IMR-90 (cell line): Measurements from ENCODE around the gene GABPA.
A peak's percentile ranks its signal among the peaks of the same experiment; 100 is the strongest.

Source experiments
- CEBPB ChIP-seq: IDR thresholded peaks from 2 replicates; pipeline ENCODE4 v1.6.1; 2012; ENCODE audit warnings: low read depth, low read length, improper control_type of control experiment
- POLR2A ChIP-seq: IDR thresholded peaks from 2 replicates; pipeline ENCODE4 v1.6.1; 2012; ENCODE audit warnings: mild to moderate bottlenecking, low read depth, low read length
- RCOR1 ChIP-seq: IDR thresholded peaks from 2 replicates; pipeline ENCODE4 v1.6.1; 2012; ENCODE audit warnings: mild to moderate bottlenecking, low read length, improper control_type of control experiment; ENCODE audit not compliant: insufficient replicate concordance
- TF ChIP-seq, protein P1 (sequence below): conservative IDR thresholded peaks from 2 replicates; pipeline ENCODE4 v1.5.1; 2012; ENCODE audit warnings: mild to moderate bottlenecking, low read depth, low read length, improper control_type of control experiment

DNA sequence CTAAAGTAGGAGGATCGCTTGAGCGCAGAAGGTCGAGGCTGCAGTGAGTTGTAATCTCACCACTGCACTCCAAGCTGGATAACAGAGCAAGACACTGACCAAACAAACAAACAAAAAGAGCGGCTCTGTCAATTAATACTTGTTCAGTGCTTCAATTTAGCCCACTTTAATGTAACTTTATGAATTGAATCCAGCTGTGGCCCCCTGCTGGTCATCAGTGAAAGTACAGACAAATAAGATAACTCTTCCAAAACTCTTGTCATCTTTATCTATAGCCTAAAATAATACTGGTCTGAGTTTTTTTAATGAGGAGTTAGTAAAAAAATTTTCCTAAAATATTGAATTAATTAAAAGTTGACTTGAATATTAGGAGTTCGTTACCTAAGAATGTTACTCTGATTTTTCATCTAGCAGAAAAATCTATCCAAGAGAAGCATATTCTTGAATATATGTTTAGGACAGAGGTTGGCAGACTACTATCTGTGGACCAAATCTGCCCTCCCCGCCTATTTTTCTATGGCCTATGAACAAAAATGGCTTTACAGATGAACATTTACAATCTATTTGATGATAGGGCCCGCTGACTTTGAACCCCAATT, 26.2 kb upstream of the GABPA start:
- TF ChIP-seq, protein P1, sequence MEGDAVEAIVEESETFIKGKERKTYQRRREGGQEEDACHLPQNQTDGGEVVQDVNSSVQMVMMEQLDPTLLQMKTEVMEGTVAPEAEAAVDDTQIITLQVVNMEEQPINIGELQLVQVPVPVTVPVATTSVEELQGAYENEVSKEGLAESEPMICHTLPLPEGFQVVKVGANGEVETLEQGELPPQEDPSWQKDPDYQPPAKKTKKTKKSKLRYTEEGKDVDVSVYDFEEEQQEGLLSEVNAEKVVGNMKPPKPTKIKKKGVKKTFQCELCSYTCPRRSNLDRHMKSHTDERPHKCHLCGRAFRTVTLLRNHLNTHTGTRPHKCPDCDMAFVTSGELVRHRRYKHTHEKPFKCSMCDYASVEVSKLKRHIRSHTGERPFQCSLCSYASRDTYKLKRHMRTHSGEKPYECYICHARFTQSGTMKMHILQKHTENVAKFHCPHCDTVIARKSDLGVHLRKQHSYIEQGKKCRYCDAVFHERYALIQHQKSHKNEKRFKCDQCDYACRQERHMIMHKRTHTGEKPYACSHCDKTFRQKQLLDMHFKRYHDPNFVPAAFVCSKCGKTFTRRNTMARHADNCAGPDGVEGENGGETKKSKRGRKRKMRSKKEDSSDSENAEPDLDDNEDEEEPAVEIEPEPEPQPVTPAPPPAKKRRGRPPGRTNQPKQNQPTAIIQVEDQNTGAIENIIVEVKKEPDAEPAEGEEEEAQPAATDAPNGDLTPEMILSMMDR = peak; percentile 73
- TF ChIP-seq RCOR1 (no peak), POLR2A (no peak), CEBPB (no peak)
